GM23338 (cell line): Measurements from ENCODE around the gene MMP24OS. TPM values are rescaled to one million over a fixed set of nuclear protein-coding genes. Genes with fewer than 3 reads are reported as not detected.

Experiments used
- ATAC-seq: fragments of 200-7000 bp; cut with Tn5 transposase; 3 replicates; pipeline ENCODE4 v1.9.1; 2020
- DNase-seq: peaks from one replicate; pipeline ENCODE4 v3.0.0-alpha.2; 2015; ENCODE audit warnings: low spot score
- H2AFZ ChIP-seq: fragments of 200-600 bp; sonication (generic); 2 replicates; pipeline ENCODE4 v1.8.0; 2016; ENCODE audit warnings: antibody characterized with exemption, mild to moderate bottlenecking, moderate library complexity
- H3F3A ChIP-seq: fragments of 200-600 bp; sonication (generic); replicated peaks from 2 replicates; pipeline ENCODE4 v1.8.0; 2017; ENCODE audit warnings: antibody characterized with exemption, mixed run types, low read depth
- H3K27ac ChIP-seq: fragments of 200-600 bp; sonication (generic); 2 replicates; pipeline ENCODE4 v1.6.1; 2016; ENCODE audit warnings: low read depth
- H3K27me3 ChIP-seq: fragments of 200-600 bp; sonication (generic); 2 replicates; pipeline ENCODE4 v1.8.0; 2016; ENCODE audit warnings: mild to moderate bottlenecking, mixed run types, moderate library complexity; ENCODE audit not compliant: insufficient read depth
- H3K36me3 ChIP-seq: fragments of 200-600 bp; sonication (generic); 2 replicates; pipeline ENCODE4 v1.8.0; 2016; ENCODE audit warnings: mild to moderate bottlenecking; ENCODE audit not compliant: insufficient read depth
- H3K4me1 ChIP-seq: fragments of 200-600 bp; sonication (generic); 2 replicates; pipeline ENCODE4 v1.8.0; 2016; ENCODE audit warnings: mild to moderate bottlenecking, moderate library complexity; ENCODE audit not compliant: insufficient read depth
- H3K4me2 ChIP-seq: fragments of 200-600 bp; sonication (generic); 2 replicates; pipeline ENCODE4 v1.7.1; 2017; ENCODE audit warnings: mixed run types
- H3K4me3 ChIP-seq: fragments of 200-600 bp; sonication (generic); 2 replicates; pipeline ENCODE4 v1.6.1; 2016; ENCODE audit warnings: mixed run types
- H3K79me2 ChIP-seq: fragments of 200-600 bp; sonication (generic); replicated peaks from 2 replicates; pipeline ENCODE4 v1.8.0; 2017; ENCODE audit warnings: mild to moderate bottlenecking; ENCODE audit not compliant: insufficient read depth
- H3K9me2 ChIP-seq: fragments of 200-600 bp; sonication (generic); 2 replicates; pipeline ENCODE4 v1.8.0; 2017; ENCODE audit not compliant: insufficient read depth
- H4K20me1 ChIP-seq: fragments of 200-600 bp; sonication (generic); replicated peaks from 2 replicates; pipeline ENCODE4 v1.8.0; 2017; ENCODE audit warnings: mild to moderate bottlenecking; ENCODE audit not compliant: insufficient read depth
- H3K27ac Mint-ChIP-seq: 2 replicates; pipeline ENCODE4 v1.8.0; 2020; ENCODE audit warnings: inconsistent platforms, mild to moderate bottlenecking, moderate library complexity, mixed read lengths
- H3K27me3 Mint-ChIP-seq: 3 replicates; pipeline ENCODE4 v1.8.0; 2022; ENCODE audit warnings: low read depth, mild to moderate bottlenecking, moderate library complexity, mixed read lengths, inconsistent platforms; ENCODE audit not compliant: insufficient read depth, poor library complexity
- H3K36me3 Mint-ChIP-seq: 3 replicates; pipeline ENCODE4 v1.8.0; 2021; ENCODE audit warnings: low read depth, mild to moderate bottlenecking, inconsistent platforms, moderate library complexity, mixed read lengths
- H3K4me1 Mint-ChIP-seq: 3 replicates; pipeline ENCODE4 v1.8.0; 2020; ENCODE audit warnings: mild to moderate bottlenecking, inconsistent platforms, mixed read lengths
- H3K4me3 Mint-ChIP-seq: 3 replicates; pipeline ENCODE4 v1.8.0; 2021; ENCODE audit warnings: moderate library complexity, mild to moderate bottlenecking, inconsistent platforms, mixed read lengths
- H3K9me3 Mint-ChIP-seq: 3 replicates; pipeline ENCODE4 v1.8.0; 2020; ENCODE audit warnings: moderate library complexity, mild to moderate bottlenecking, inconsistent platforms, mixed read lengths
- CREB1 ChIP-seq: fragments of 250-450 bp; sonication (Bioruptor Pico); IDR thresholded peaks from 2 replicates; pipeline ENCODE4 v1.5.0; 2020; ENCODE audit warnings: low read depth, mild to moderate bottlenecking, moderate library complexity
- EZH2 ChIP-seq: fragments of 200-600 bp; sonication (generic); IDR thresholded peaks from one replicate; pipeline ENCODE4 v1.8.0; 2017; ENCODE audit warnings: antibody characterized with exemption, mild to moderate bottlenecking, low read depth; ENCODE audit not compliant: unreplicated experiment
- EZH2phosphoT487 ChIP-seq: fragments of 200-600 bp; sonication (generic); IDR thresholded peaks from one replicate; pipeline ENCODE4 v1.8.1; 2018; ENCODE audit warnings: antibody characterized with exemption; ENCODE audit not compliant: unreplicated experiment
- JUNB ChIP-seq: IDR thresholded peaks from one replicate; pipeline ENCODE4 v1.6.1; 2016; ENCODE audit warnings: antibody characterized with exemption; ENCODE audit not compliant: unreplicated experiment
- NANOG ChIP-seq: IDR thresholded peaks from 2 replicates; pipeline ENCODE4 v1.6.1; 2016; ENCODE audit warnings: antibody characterized with exemption, borderline replicate concordance
- POLR2AphosphoS5 ChIP-seq: IDR thresholded peaks from 2 replicates; pipeline ENCODE4 v1.6.1; 2016; ENCODE audit warnings: antibody characterized with exemption, low read depth
- STAT1 ChIP-seq: IDR thresholded peaks from one replicate; pipeline ENCODE4 v1.6.1; 2016; ENCODE audit warnings: antibody characterized with exemption; ENCODE audit not compliant: unreplicated experiment
- ZNF114 ChIP-seq: fragments of 250-450 bp; sonication (Bioruptor Pico); IDR thresholded peaks from 2 replicates; pipeline ENCODE4 v1.5.0; 2020; ENCODE audit warnings: mild to moderate bottlenecking, moderate library complexity
- ZNF331 ChIP-seq: fragments of 250-450 bp; sonication (Bioruptor Pico); IDR thresholded peaks from 2 replicates; pipeline ENCODE4 v1.5.0; 2020; ENCODE audit warnings: low read depth, mild to moderate bottlenecking, moderate library complexity
- polyA plus RNA-seq: library from polyadenylated mRNA; unstranded; fragments of >200 nt; fragmentation: Nextera tagmentation; extraction: Ambion mirVana; gene quantifications from 2 replicates; pipeline ENCODE4 v1.2.1, GENCODE V29; 2016
- total RNA-seq: library from RNA; depleted of rRNA; stranded (reverse); fragments of >200 nt; shearing (Covaris generic); gene quantifications from 2 replicates; pipeline ENCODE4 v1.2.3, GENCODE V29; 2014
- TF ChIP-seq, protein P1 (sequence below): IDR thresholded peaks from one replicate; pipeline ENCODE4 v1.6.1; 2018; ENCODE audit warnings: antibody characterized with exemption; ENCODE audit not compliant: unreplicated experiment
- TF ChIP-seq, protein P2 (sequence below), 2 experiments: fragments of 200-600 bp in 1 of 2; sonication (generic) in 1 of 2; conservative IDR thresholded peaks; 2 replicates each; pipeline versions ENCODE4 v1.5.1 to v1.6.1; 2016 to 2017; ENCODE audit warnings: antibody characterized with exemption in 2 of 2, low read depth in 2 of 2, mild to moderate bottlenecking in 2 of 2, moderate library complexity in 1 of 2
- TF ChIP-seq, protein P3 (sequence below): fragments of 250-450 bp; sonication (Bioruptor Pico); IDR thresholded peaks from 2 replicates; pipeline ENCODE4 v1.5.0; 2020; ENCODE audit warnings: mild to moderate bottlenecking, moderate library complexity
- TF ChIP-seq, protein P4 (sequence below): IDR thresholded peaks from 2 replicates; pipeline ENCODE4 v1.6.1; 2016; ENCODE audit warnings: antibody characterized with exemption

MMP24OS gene
- total and polyA plus RNA-seq, 2 experiments from 2014 or later: 10.5 to 25.4 TPM

DNA sequence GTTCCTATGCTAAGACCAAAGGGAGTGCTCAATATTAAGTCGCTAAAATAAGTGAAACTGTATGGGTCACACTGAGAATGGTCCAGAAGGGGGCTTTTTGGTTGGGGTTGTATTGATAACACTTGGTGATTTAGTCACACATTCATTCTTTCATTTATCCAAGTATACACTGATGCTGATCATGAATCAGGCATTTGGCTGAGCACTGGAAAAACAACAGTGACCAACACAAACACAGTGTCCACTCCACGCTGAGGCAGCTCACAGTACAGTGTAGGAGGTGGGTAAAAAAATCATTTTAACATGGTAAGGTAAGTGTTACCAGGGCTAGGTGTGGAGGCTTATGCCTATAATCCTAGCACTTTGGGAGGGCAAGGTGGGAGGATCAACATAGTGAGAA, 23.5 kb upstream of the MMP24OS start:
- Histone ChIP-seq H3K36me3 (no peaks in the 10 kb centered on the region), H3K27ac (no peak overlapping the region), H3K4me1 (peaks cover 9% of the 10 kb centered on the region), H3K4me2 (no peak overlapping the region), H3K27me3 (no peaks in the 10 kb centered on the region), H2AFZ (no peak overlapping the region), H4K20me1 (no peaks in the 10 kb centered on the region), H3K79me2 (no peaks in the 10 kb centered on the region), H3F3A (no peaks in the 10 kb centered on the region), H3K9me2 (no peaks in the 10 kb centered on the region), H3K4me3 (no peak overlapping the region)
- no peak overlapping the region for H3K4me3 Mint-ChIP-seq
- DNase-seq: no peak
- no peaks in the 10 kb centered on the region for H3K9me3 Mint-ChIP-seq
- H3K27ac Mint-ChIP-seq: no peak overlapping the region
- H3K27me3 Mint-ChIP-seq: peaks cover 7% of the 10 kb centered on the region
- H3K4me1 Mint-ChIP-seq: peaks cover 16% of the 10 kb centered on the region
- TF ChIP-seq, protein P1, sequence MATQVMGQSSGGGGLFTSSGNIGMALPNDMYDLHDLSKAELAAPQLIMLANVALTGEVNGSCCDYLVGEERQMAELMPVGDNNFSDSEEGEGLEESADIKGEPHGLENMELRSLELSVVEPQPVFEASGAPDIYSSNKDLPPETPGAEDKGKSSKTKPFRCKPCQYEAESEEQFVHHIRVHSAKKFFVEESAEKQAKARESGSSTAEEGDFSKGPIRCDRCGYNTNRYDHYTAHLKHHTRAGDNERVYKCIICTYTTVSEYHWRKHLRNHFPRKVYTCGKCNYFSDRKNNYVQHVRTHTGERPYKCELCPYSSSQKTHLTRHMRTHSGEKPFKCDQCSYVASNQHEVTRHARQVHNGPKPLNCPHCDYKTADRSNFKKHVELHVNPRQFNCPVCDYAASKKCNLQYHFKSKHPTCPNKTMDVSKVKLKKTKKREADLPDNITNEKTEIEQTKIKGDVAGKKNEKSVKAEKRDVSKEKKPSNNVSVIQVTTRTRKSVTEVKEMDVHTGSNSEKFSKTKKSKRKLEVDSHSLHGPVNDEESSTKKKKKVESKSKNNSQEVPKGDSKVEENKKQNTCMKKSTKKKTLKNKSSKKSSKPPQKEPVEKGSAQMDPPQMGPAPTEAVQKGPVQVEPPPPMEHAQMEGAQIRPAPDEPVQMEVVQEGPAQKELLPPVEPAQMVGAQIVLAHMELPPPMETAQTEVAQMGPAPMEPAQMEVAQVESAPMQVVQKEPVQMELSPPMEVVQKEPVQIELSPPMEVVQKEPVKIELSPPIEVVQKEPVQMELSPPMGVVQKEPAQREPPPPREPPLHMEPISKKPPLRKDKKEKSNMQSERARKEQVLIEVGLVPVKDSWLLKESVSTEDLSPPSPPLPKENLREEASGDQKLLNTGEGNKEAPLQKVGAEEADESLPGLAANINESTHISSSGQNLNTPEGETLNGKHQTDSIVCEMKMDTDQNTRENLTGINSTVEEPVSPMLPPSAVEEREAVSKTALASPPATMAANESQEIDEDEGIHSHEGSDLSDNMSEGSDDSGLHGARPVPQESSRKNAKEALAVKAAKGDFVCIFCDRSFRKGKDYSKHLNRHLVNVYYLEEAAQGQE: no peak
- TF ChIP-seq EZH2 (no peak), JUNB (no peak), CREB1 (no peak), POLR2AphosphoS5 (no peak), ZNF114 (CRISPR knock-in tag) (no peak), NANOG (no peak), STAT1 (no peak), EZH2phosphoT487 (no peak), ZNF331 (CRISPR knock-in tag) (no peak)
- TF ChIP-seq, protein P2, sequence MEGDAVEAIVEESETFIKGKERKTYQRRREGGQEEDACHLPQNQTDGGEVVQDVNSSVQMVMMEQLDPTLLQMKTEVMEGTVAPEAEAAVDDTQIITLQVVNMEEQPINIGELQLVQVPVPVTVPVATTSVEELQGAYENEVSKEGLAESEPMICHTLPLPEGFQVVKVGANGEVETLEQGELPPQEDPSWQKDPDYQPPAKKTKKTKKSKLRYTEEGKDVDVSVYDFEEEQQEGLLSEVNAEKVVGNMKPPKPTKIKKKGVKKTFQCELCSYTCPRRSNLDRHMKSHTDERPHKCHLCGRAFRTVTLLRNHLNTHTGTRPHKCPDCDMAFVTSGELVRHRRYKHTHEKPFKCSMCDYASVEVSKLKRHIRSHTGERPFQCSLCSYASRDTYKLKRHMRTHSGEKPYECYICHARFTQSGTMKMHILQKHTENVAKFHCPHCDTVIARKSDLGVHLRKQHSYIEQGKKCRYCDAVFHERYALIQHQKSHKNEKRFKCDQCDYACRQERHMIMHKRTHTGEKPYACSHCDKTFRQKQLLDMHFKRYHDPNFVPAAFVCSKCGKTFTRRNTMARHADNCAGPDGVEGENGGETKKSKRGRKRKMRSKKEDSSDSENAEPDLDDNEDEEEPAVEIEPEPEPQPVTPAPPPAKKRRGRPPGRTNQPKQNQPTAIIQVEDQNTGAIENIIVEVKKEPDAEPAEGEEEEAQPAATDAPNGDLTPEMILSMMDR (conservative IDR thresholded peaks at IDR 0.05; ENCODE audit: low read depth in 2 of 2): no peak
- TF ChIP-seq, protein P3, sequence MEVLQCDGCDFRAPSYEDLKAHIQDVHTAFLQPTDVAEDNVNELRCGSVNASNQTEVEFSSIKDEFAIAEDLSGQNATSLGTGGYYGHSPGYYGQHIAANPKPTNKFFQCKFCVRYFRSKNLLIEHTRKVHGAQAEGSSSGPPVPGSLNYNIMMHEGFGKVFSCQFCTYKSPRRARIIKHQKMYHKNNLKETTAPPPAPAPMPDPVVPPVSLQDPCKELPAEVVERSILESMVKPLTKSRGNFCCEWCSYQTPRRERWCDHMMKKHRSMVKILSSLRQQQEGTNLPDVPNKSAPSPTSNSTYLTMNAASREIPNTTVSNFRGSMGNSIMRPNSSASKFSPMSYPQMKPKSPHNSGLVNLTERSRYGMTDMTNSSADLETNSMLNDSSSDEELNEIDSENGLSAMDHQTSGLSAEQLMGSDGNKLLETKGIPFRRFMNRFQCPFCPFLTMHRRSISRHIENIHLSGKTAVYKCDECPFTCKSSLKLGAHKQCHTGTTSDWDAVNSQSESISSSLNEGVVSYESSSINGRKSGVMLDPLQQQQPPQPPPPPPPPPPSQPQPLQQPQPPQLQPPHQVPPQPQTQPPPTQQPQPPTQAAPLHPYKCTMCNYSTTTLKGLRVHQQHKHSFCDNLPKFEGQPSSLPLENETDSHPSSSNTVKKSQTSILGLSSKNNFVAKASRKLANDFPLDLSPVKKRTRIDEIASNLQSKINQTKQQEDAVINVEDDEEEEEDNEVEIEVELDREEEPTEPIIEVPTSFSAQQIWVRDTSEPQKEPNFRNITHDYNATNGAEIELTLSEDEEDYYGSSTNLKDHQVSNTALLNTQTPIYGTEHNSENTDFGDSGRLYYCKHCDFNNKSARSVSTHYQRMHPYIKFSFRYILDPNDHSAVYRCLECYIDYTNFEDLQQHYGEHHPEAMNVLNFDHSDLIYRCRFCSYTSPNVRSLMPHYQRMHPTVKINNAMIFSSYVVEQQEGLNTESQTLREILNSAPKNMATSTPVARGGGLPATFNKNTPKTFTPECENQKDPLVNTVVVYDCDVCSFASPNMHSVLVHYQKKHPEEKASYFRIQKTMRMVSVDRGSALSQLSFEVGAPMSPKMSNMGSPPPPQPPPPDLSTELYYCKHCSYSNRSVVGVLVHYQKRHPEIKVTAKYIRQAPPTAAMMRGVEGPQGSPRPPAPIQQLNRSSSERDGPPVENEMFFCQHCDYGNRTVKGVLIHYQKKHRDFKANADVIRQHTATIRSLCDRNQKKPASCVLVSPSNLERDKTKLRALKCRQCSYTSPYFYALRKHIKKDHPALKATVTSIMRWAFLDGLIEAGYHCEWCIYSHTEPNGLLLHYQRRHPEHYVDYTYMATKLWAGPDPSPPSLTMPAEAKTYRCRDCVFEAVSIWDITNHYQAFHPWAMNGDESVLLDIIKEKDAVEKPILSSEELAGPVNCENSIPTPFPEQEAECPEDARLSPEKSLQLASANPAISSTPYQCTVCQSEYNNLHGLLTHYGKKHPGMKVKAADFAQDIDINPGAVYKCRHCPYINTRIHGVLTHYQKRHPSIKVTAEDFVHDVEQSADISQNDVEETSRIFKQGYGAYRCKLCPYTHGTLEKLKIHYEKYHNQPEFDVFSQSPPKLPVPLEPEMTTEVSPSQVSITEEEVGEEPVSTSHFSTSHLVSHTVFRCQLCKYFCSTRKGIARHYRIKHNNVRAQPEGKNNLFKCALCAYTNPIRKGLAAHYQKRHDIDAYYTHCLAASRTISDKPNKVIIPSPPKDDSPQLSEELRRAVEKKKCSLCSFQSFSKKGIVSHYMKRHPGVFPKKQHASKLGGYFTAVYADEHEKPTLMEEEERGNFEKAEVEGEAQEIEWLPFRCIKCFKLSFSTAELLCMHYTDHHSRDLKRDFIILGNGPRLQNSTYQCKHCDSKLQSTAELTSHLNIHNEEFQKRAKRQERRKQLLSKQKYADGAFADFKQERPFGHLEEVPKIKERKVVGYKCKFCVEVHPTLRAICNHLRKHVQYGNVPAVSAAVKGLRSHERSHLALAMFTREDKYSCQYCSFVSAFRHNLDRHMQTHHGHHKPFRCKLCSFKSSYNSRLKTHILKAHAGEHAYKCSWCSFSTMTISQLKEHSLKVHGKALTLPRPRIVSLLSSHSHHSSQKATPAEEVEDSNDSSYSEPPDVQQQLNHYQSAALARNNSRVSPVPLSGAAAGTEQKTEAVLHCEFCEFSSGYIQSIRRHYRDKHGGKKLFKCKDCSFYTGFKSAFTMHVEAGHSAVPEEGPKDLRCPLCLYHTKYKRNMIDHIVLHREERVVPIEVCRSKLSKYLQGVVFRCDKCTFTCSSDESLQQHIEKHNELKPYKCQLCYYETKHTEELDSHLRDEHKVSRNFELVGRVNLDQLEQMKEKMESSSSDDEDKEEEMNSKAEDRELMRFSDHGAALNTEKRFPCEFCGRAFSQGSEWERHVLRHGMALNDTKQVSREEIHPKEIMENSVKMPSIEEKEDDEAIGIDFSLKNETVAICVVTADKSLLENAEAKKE: no peak
- TF ChIP-seq, protein P4, sequence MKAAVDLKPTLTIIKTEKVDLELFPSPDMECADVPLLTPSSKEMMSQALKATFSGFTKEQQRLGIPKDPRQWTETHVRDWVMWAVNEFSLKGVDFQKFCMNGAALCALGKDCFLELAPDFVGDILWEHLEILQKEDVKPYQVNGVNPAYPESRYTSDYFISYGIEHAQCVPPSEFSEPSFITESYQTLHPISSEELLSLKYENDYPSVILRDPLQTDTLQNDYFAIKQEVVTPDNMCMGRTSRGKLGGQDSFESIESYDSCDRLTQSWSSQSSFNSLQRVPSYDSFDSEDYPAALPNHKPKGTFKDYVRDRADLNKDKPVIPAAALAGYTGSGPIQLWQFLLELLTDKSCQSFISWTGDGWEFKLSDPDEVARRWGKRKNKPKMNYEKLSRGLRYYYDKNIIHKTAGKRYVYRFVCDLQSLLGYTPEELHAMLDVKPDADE: no peak
- no peak for ATAC-seq
- H3K36me3 Mint-ChIP-seq: peaks cover 6% of the 10 kb centered on the region; the same call in 1 of the 3 replicates
